K562 (cell line): Measurements from ENCODE around the gene FHL1. TPM values are rescaled to one million over a fixed set of nuclear protein-coding genes. Genes with fewer than 3 reads are reported as not detected.

Experiments used
- ATAC-seq: fragments of 200-7000 bp; cut with Tn5 transposase; 3 replicates; pipeline ENCODE4 v1.9.1; 2020; ENCODE audit warnings: moderate library complexity
- BruUV-seq: library from RNA; stranded (reverse); fragments of 400-500 nt; replicated peaks from 2 replicates; lab custom pipeline; 2021; lab: Mats Ljungman, UMichigan
- CTCF ChIA-PET: fragments of 300-600 bp; formaldehyde crosslinking; extraction: SDS; loops from one replicate; lab custom pipeline; 2021; ENCODE audit warnings: low intra/inter-chr PET ratio; lab: Yijun Ruan, JAX
- POLR2A ChIA-PET: fragments of 300-600, 350-650 bp; sonication (Branson Sonifier 250); formaldehyde crosslinking; extraction: SDS; loops from one replicate; lab custom pipeline; 2021; ENCODE audit warnings: antibody characterized with exemption, inconsistent platforms; lab: Yijun Ruan, JAX
- DNase-seq, 4 experiments: peaks; one replicate each; pipeline versions ENCODE4 v3.0.0 to v3.0.0-alpha.2; 2011 to 2018; ENCODE audit warnings: low spot score in 3 of 4, mixed read lengths in 3 of 4; ENCODE audit errors: extremely low read depth in 1 of 4
- FAIRE-seq: peaks from 2 replicates; lab custom pipeline; 2011; peaks lifted over from hg19 to GRCh38; lab: Jason Lieb, UNC
- H2AFZ ChIP-seq: 2 replicates; pipeline ENCODE4 v1.6.0; 2011; ENCODE audit warnings: low read depth, low read length, control low read depth, inconsistent platforms
- H3K27ac ChIP-seq: fragments of 200-600 bp; 3 replicates; pipeline ENCODE4 v1.8.0; 2011; ENCODE audit warnings: low read depth, mild to moderate bottlenecking, control low read depth, inconsistent platforms, low read length, moderate library complexity, mixed read lengths; ENCODE audit errors: extremely low read depth
- H3K27me3 ChIP-seq, 2 experiments: fragments of 300-600 bp in 1 of 2; 2 replicates in 1 of 2; 3 replicates in 1 of 2; pipeline versions ENCODE4 v1.6.0 to v1.8.0; 2011; ENCODE audit warnings: inconsistent platforms in 2 of 2, low read length in 2 of 2, mild to moderate bottlenecking in 1 of 2, mixed read lengths in 1 of 2, moderate library complexity in 1 of 2; ENCODE audit not compliant: control insufficient read depth in 2 of 2, insufficient read depth in 2 of 2
- H3K36me3 ChIP-seq: fragments of 300-600 bp; 3 replicates; pipeline ENCODE4 v1.8.0; 2011; ENCODE audit warnings: mild to moderate bottlenecking, low read length, inconsistent platforms; ENCODE audit not compliant: control insufficient read depth, insufficient read depth
- H3K4me1 ChIP-seq, 2 experiments: fragments of 200-600 bp in 1 of 2; replicated peaks in 1 of 2; 2 replicates in 1 of 2; 3 replicates in 1 of 2; pipeline versions ENCODE4 v1.5.1 to v1.8.0; 2011; ENCODE audit warnings: inconsistent platforms in 2 of 2, low read length in 2 of 2, mild to moderate bottlenecking in 1 of 2, mixed read lengths in 1 of 2, moderate library complexity in 1 of 2; ENCODE audit not compliant: control insufficient read depth in 2 of 2, insufficient read depth in 2 of 2
- H3K4me2 ChIP-seq: 2 replicates; pipeline ENCODE4 v1.6.1; 2011; ENCODE audit warnings: low read length, control low read depth, inconsistent platforms, mixed read lengths; ENCODE audit not compliant: insufficient read depth
- H3K4me3 ChIP-seq: fragments of 200-600 bp; sonication (generic), shearing (Covaris generic); 2 replicates; pipeline ENCODE4 v1.5.1; 2016; ENCODE audit warnings: control low read depth, inconsistent platforms
- H3K79me2 ChIP-seq: fragments of 200-600 bp; 3 replicates; pipeline ENCODE4 v1.8.0; 2011; ENCODE audit warnings: low read length, inconsistent platforms; ENCODE audit not compliant: control insufficient read depth, insufficient read depth
- H3K9ac ChIP-seq, 2 experiments: 2 replicates each; pipeline versions ENCODE4 v1.6.0 to v1.6.1; 2011; ENCODE audit warnings: low read depth in 2 of 2, low read length in 2 of 2, control low read depth in 1 of 2, inconsistent platforms in 1 of 2, mild to moderate bottlenecking in 1 of 2, mixed read lengths in 1 of 2; ENCODE audit not compliant: insufficient read depth in 1 of 2
- H3K9me1 ChIP-seq: one replicate; pipeline ENCODE4 v1.6.0; 2011; ENCODE audit warnings: inconsistent platforms, mild to moderate bottlenecking, low read length, moderate library complexity; ENCODE audit not compliant: control insufficient read depth, insufficient read depth
- H3K9me3 ChIP-seq: replicated peaks from 2 replicates; pipeline ENCODE4 v1.5.1; 2011; ENCODE audit warnings: low read depth, low read length, inconsistent platforms; ENCODE audit not compliant: control insufficient read depth, insufficient read depth
- H4K20me1 ChIP-seq: replicated peaks from 2 replicates; pipeline ENCODE4 v1.6.1; 2011; ENCODE audit warnings: low read length, inconsistent platforms, mixed read lengths; ENCODE audit not compliant: control insufficient read depth, insufficient read depth
- HLTF ChIP-seq: fragments of 450-650 bp; IDR thresholded peaks from 2 replicates; pipeline ENCODE4 v1.6.1; 2016
- MXI1 ChIP-seq: IDR thresholded peaks from 2 replicates; pipeline ENCODE4 v1.6.1; 2011; ENCODE audit warnings: low read depth, mild to moderate bottlenecking, improper control_type of control experiment, low read length
- NUFIP1 ChIP-seq: fragments of 450-650 bp; IDR thresholded peaks from 2 replicates; pipeline ENCODE4 v1.6.1; 2018; ENCODE audit not compliant: partially characterized antibody
- POLR2AphosphoS2 ChIP-seq: IDR thresholded peaks from 2 replicates; pipeline ENCODE4 v1.6.1; 2012; ENCODE audit warnings: low read length, improper control_type of control experiment
- RBM17 ChIP-seq: fragments of 200-400 bp; formaldehyde crosslinking; IDR thresholded peaks from 2 replicates; pipeline ENCODE4 v1.6.1; 2017; ENCODE audit warnings: low read depth, mild to moderate bottlenecking, low read length, borderline replicate concordance
- SAFB2 ChIP-seq: fragments of 200-400 bp; formaldehyde crosslinking; IDR thresholded peaks from 2 replicates; pipeline ENCODE4 v1.6.1; 2018; ENCODE audit warnings: borderline replicate concordance, low read length, low read depth, moderate library complexity; ENCODE audit not compliant: severe bottlenecking
- SETDB1 ChIP-seq: IDR thresholded peaks from one replicate; pipeline ENCODE4 v1.6.1; 2012; ENCODE audit warnings: low read length, control low read depth, inconsistent platforms
- SMAD1 ChIP-seq: fragments of 150-350 bp; IDR thresholded peaks from 2 replicates; pipeline ENCODE4 v1.6.1; 2014; ENCODE audit warnings: low read length, low read depth; ENCODE audit not compliant: partially characterized antibody
- TAF15 ChIP-seq: fragments of 200-400 bp; formaldehyde crosslinking; IDR thresholded peaks from 2 replicates; pipeline ENCODE4 v1.6.1; 2017; ENCODE audit warnings: mild to moderate bottlenecking, low read depth, low read length, moderate library complexity
- YBX1 ChIP-seq: fragments of 450-650 bp; IDR thresholded peaks from 2 replicates; pipeline ENCODE4 v1.7.1; 2016; ENCODE audit warnings: mild to moderate bottlenecking
- ZNF274 ChIP-seq: IDR thresholded peaks from 2 replicates; pipeline ENCODE4 v1.6.1; 2011; ENCODE audit warnings: low read depth, mild to moderate bottlenecking, low read length, moderate library complexity, borderline replicate concordance
- ZNF707 ChIP-seq: fragments of 250-450 bp; sonication (Bioruptor Pico); conservative IDR thresholded peaks from 2 replicates; pipeline ENCODE4 v1.8.0; 2022; ENCODE audit warnings: inconsistent platforms, mild to moderate bottlenecking, moderate library complexity
- in situ Hi-C: fragments of 300-500 bp; cut with MboI; formaldehyde crosslinking; loops from 4 replicates; pipeline ENCODE4 v1.15.0; 2018; ENCODE audit warnings: inconsistent platforms, mixed read lengths
- intact Hi-C: fragments of 100-400 bp; cut with micrococcal nuclease; formaldehyde crosslinking; loops from 2 replicates; pipeline ENCODE4 v1.14.2; 2022
- polyA plus RNA-seq, 8 experiments: library from polyadenylated mRNA; depleted of rRNA in 4 of 8; stranded (reverse) in 5 of 8; unstranded in 3 of 8; fragments of >200 nt; fragmentation: Nextera tagmentation in 2 of 8; fragmentation: Illumina TruSeq in 1 of 8; extraction: Ambion mirVana in 2 of 8; extraction: Trizol in 1 of 8; gene quantifications; 2 replicates each; pipeline versions ENCODE4 v1.2.1 to v1.2.3, GENCODE V29; 2011 to 2014; ENCODE audit warnings: inconsistent platforms in 1 of 8, missing spikeins in 1 of 8
- total RNA-seq, 7 experiments: library from RNA; depleted of rRNA in 6 of 7; stranded (reverse); fragments of >200 nt in 6 of 7; fragmentation: Illumina TruSeq in 2 of 7; extraction: Trizol in 2 of 7; gene quantifications; 2 replicates each; pipeline versions ENCODE4 v1.2.1 to v1.2.3, GENCODE V29; 2011 to 2021; ENCODE audit warnings: low replicate concordance in 1 of 7
- TF ChIP-seq, protein P1 (sequence below): fragments of 450-650 bp; formaldehyde crosslinking; IDR thresholded peaks from 2 replicates; pipeline ENCODE4 v1.4.0; 2020; ENCODE audit warnings: mild to moderate bottlenecking
- TF ChIP-seq, protein P2 (sequence below): fragments of 250-450 bp; sonication (Bioruptor Pico); IDR thresholded peaks from 2 replicates; pipeline ENCODE4 v1.5.0; 2020; ENCODE audit warnings: mild to moderate bottlenecking, borderline replicate concordance
- TF ChIP-seq, protein P3 (sequence below): fragments of 450-650 bp; IDR thresholded peaks from 2 replicates; pipeline ENCODE4 v1.6.1; 2017; ENCODE audit warnings: antibody characterized with exemption
- TF ChIP-seq, protein P4 (sequence below): fragments of 250-450 bp; sonication (Bioruptor Pico); IDR thresholded peaks from 2 replicates; pipeline ENCODE4 v1.4.0; 2020; ENCODE audit warnings: borderline replicate concordance

The FHL1 gene
- total and polyA plus RNA-seq, 9 of the 15 experiments (the other 6 are each of a cell fraction or from before 2014, with no cell fraction given): 0.03 to 3.0 (median 0.13) TPM; not detected in 1

DNA sequence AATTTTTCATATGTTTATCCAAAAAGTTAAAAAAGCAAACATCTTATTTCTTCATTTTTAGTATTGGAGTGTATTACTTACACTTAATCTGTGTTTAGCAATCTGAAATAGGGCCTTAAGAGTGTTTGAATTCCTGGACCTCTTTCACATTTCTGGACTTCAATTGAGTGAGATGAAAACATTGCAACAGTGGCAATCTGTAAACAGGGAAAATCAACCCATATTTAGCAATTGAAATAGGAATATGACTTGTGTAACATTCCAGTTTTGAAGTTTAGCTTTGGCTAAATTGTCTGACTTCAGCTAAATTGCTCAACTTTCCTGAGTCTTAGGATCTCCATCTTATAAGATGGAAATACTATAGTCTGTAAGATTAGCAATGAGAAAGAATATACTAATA lies 34.6 kb upstream of the FHL1 start:
- Histone ChIP-seq H3K4me2 (no peak overlapping the region), H3K4me1 (no peaks in the 10 kb centered on the region), H3K79me2 (no peaks in the 10 kb centered on the region), H3K36me3 (no peaks in the 10 kb centered on the region), H3K9me3 (no peaks in the 10 kb centered on the region), H3K9me1 (no peaks in the 10 kb centered on the region), H3K9ac (no peak overlapping the region), H3K27me3 (no peaks in the 10 kb centered on the region; a peak in 1 of 5 replicates), H2AFZ (no peak overlapping the region), H3K4me3 (no peak overlapping the region), H4K20me1 (no peaks in the 10 kb centered on the region), H3K27ac (no peak overlapping the region)
- no peak for DNase-seq
- no peak for FAIRE-seq
- in situ Hi-C loops (no loop called here), intact Hi-C loops (no loop called here)
- no peak for TF ChIP-seq SETDB1
- TF ChIP-seq YBX1: no peak
- TF ChIP-seq TAF15: no peak
- no peak for TF ChIP-seq HLTF
- TF ChIP-seq ZNF707 (CRISPR knock-in tag): no peak
- TF ChIP-seq, protein P1, sequence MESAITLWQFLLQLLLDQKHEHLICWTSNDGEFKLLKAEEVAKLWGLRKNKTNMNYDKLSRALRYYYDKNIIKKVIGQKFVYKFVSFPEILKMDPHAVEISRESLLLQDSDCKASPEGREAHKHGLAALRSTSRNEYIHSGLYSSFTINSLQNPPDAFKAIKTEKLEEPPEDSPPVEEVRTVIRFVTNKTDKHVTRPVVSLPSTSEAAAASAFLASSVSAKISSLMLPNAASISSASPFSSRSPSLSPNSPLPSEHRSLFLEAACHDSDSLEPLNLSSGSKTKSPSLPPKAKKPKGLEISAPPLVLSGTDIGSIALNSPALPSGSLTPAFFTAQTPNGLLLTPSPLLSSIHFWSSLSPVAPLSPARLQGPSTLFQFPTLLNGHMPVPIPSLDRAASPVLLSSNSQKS (CRISPR knock-in tag): no peak
- TF ChIP-seq RBM17: no peak
- TF ChIP-seq NUFIP1: no peak
- TF ChIP-seq, protein P2, sequence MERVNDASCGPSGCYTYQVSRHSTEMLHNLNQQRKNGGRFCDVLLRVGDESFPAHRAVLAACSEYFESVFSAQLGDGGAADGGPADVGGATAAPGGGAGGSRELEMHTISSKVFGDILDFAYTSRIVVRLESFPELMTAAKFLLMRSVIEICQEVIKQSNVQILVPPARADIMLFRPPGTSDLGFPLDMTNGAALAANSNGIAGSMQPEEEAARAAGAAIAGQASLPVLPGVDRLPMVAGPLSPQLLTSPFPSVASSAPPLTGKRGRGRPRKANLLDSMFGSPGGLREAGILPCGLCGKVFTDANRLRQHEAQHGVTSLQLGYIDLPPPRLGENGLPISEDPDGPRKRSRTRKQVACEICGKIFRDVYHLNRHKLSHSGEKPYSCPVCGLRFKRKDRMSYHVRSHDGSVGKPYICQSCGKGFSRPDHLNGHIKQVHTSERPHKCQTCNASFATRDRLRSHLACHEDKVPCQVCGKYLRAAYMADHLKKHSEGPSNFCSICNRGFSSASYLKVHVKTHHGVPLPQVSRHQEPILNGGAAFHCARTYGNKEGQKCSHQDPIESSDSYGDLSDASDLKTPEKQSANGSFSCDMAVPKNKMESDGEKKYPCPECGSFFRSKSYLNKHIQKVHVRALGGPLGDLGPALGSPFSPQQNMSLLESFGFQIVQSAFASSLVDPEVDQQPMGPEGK (CRISPR knock-in tag): no peak
- TF ChIP-seq, protein P3, sequence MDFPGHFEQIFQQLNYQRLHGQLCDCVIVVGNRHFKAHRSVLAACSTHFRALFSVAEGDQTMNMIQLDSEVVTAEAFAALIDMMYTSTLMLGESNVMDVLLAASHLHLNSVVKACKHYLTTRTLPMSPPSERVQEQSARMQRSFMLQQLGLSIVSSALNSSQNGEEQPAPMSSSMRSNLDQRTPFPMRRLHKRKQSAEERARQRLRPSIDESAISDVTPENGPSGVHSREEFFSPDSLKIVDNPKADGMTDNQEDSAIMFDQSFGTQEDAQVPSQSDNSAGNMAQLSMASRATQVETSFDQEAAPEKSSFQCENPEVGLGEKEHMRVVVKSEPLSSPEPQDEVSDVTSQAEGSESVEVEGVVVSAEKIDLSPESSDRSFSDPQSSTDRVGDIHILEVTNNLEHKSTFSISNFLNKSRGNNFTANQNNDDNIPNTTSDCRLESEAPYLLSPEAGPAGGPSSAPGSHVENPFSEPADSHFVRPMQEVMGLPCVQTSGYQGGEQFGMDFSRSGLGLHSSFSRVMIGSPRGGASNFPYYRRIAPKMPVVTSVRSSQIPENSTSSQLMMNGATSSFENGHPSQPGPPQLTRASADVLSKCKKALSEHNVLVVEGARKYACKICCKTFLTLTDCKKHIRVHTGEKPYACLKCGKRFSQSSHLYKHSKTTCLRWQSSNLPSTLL: no peak
- TF ChIP-seq, protein P4, sequence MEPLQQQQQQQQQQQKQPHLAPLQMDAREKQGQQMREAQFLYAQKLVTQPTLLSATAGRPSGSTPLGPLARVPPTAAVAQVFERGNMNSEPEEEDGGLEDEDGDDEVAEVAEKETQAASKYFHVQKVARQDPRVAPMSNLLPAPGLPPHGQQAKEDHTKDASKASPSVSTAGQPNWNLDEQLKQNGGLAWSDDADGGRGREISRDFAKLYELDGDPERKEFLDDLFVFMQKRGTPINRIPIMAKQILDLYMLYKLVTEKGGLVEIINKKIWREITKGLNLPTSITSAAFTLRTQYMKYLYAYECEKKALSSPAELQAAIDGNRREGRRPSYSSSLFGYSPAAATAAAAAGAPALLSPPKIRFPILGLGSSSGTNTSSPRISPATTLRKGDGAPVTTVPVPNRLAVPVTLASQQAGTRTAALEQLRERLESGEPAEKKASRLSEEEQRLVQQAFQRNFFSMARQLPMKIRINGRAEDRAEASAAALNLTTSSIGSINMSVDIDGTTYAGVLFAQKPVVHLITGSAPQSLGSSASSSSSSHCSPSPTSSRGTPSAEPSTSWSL (CRISPR knock-in tag): no peak
- TF ChIP-seq MXI1: no peak
- no peak for TF ChIP-seq SMAD1
- TF ChIP-seq SAFB2: no peak
- no peak for TF ChIP-seq ZNF274
- TF ChIP-seq POLR2AphosphoS2: no peak
- BruUV-seq: no TSS peak
- ATAC-seq: no peak
- ChIA-PET CTCF (no interaction called here), POLR2A (no interaction called here)
